Measurements from ENCODE around the gene DISC1. TPM values are rescaled to one million over a fixed set of nuclear protein-coding genes. Genes with fewer than 3 reads are reported as not detected.
"Not testable (repeated sequence)": the region's sequence is repeated elsewhere in the genome, so short reads cannot be mapped to it uniquely, and the experiment has no call there.

DISC1 gene
- polyA plus RNA-seq, 1 donor, result 5.4 TPM

DNA sequence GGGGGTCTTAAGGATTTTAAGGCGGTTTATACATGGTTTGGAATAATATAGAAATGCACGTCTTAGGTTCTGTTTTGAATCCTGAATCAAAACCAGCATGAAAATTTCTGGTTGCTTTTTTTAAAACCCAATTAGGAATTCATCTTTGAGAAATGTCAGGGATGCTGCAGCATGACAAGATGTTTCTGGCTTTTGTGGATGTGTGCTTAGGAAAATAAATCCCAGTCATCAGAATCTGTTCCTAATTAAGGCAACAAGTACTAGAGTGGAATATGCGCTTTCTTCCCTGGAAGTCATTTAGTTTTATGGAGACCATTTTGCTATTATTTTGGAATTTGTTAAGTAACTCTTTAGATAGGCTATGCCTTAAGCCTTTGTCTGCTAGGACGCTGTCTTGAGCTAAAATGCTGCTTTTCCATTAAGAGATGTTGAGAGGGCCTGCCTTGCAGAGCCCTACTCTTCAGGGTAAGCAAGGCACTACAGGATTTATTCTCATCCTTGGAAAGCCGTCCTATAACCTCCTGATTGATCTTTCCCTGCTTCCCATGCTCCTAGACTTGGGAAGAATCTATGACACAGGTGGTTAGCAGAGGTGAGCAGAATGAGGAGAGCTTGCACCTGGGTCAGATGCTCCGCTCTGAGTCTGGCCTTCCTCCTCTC, 332.8 kb downstream of the DISC1 start:
- DNase-seq, result no peak

GRCh38 chr1:231961801-231962200, 335.2 kb downstream of the DISC1 start:
- DNase-seq, result not testable (repeated sequence)

GRCh38 chr1:231962636-231963035, 336.0 kb downstream of the DISC1 start:
- no peak for DNase-seq

- DNase-seq, result no peak
These were observed 337.7 kb downstream of the DISC1 start for GRCh38 chr1:231964241-231964640.

DNA sequence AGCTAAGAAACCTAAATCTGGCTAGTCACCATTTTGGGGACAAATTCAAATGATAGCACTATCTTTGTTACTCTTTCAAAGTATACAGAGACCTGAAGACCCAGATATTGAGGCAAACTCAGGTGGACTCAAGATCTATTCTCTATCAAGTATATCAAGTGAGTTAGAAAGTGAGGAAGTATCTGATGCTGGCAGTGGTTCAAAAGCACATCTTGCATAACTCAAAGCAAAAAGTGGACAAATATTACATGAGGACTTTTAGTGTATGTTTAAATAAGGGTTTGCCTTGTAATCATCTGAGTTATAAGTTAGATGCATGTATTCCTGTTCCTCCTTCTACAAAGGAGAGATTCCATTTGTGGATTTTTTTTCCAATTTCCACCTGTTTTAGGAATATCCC, 338.4 kb downstream of the DISC1 start:
- no peak for DNase-seq

- DNase-seq, result no peak
These were observed 339.0 kb downstream of the DISC1 start for GRCh38 chr1:231965615-231966014.

DNA sequence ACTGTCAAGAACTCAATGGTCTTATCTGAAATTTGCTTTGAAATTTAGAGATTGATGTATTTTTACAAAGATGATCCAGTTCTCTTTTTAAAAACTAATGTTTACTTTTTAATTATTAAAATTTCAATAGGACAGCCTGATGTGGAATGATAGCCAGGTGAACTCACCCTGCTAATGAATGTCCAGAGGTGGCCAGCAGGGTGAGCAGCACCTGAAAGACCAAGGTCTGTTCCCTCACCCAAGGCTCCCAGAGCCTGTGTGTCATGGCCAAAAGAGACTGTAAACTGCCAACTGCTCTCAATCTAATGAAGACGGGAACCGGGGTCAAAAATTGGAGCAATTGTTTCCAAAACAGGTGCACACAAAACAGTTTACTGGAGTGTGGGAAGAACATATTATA, 340.4 kb downstream of the DISC1 start:
- no peak for DNase-seq

DNA sequence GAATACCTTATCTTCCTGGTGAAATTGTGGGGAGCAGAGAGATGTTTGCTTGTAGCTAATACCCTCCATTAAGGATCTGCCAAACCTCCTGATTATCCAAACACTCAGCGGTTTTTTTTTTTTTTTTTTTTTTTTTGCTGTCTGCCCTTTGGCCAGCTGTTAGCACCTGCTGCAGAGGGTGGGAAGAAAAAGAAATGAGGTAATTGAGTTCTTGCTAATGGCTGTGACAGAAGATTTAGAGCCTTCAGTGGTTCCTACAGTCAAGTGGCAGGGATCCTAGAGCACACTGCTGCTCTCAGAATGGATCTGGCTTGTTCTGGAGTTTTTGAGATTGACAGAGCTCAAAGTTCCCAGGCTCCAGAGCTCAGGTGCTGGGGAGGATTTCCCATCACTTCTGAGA, 342.5 kb downstream of the DISC1 start:
- no peak for DNase-seq

- DNase-seq, result not testable (repeated sequence)
These were observed 343.2 kb downstream of the DISC1 start for GRCh38 chr1:231969761-231970160.

DNA sequence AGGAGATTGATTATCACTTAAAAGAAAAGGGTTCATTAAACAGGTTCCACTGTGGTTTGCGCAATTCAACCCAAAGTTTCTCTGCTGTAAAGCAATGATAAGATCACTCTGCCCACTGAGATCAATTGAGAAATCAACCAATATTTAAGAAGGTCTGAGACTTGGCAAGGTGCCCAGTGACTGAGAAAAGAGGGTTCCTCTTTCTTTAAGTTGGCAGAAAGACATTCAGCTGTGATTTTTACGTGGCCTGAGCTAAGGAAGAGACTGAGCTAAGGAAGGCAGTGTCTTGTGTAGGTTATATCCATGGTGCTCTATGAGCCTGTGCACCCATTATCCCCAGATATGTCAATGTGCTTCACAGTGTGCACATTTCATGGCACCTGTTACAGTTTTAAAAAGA, 344.1 kb downstream of the DISC1 start:
- no peak for DNase-seq

- no peak for DNase-seq
These were observed 345.0 kb downstream of the DISC1 start for GRCh38 chr1:231971397-231972110.

GRCh38 chr1:231972111-231972445, 345.5 kb downstream of the DISC1 start:
- DNase-seq, result no peak

DNA sequence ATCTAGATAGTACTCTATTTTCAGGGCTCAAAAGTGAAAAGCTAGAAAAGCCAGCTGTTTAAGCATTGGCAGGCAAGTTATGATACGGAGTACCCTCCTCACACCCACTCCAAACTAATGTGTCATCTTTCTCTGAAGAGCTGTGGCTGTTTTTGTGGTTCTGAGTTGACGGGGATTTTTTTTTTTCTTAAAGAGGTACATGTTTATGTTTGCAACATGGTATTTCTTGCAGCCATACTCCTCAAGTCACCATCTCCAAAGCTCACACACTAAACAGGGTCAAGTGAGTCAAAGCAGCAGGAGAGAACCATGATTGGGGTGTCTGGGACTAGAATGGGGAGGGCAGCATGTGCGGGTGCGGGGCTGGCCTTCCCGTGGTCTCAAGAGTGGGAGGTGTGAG, 347.2 kb downstream of the DISC1 start:
- DNase-seq, result no peak

GRCh38 chr1:231976231-231976630, 349.6 kb downstream of the DISC1 start:
- no peak for DNase-seq

GRCh38 chr1:231981675-231982074, 355.1 kb downstream of the DISC1 start:
- no peak for DNase-seq

DNA sequence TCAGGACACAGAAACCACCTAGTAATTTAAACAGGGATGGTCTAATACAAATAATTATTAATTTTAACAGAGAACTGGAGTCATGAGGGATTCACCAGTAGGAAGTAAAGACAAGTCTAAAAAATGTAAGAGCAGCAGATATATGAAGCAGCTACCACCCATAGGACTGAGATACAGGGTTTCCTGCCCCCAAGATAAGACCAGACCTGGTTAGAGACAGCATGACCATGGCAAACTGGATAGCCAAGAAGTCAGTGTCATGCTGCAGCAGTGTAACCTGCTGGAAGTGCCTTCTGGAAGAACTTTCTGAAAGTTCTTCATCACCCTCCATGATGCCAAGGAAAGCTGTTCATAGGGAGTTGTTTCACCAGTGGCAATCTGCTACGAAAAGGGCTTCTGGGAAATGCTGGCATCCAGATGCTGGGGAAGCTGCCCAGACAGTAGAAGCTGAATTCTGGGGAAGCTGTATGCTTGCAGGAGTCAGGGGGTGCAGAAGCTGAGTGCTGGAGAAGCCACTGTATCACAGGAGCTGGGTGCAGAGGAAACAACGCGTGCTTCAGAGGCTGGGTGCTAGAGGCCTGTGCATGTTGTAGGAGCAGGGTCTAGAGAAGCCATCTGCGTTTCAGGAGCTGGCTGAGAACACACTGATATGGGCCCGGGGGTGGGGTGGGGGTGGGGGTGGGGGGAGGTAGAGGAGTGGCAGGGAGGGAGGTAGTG, 356.4 kb downstream of the DISC1 start:
- DNase-seq, result no peak

DNA sequence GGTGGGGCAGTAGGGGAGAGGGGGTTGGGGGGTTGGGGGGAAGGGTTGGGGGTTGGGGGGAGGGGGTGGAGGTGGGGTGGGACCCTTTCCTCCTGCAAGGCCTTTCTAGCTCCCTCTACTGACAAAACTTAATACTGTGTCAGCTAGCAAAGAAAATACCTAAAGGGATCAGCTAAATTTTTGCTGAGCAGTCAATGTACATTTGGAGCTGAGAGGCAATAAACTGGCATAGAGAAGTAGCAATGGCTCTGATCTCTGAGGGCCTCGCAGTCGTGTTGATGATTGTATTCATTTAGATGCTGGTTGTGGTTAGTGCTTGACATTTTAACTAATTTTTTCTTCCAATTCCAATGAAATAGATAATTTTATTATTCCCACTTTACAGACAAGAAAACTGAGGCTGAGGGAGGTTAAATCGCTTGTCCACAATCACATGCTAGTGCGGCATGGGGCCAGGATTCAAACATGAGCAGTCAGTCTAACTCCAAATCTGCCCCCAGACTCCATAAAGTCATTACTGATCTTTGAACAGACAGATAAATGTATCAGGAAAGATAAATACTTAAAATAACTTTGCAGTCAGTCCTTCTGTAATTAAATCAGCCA, 357.1 kb downstream of the DISC1 start:
- no peak for DNase-seq

DNA sequence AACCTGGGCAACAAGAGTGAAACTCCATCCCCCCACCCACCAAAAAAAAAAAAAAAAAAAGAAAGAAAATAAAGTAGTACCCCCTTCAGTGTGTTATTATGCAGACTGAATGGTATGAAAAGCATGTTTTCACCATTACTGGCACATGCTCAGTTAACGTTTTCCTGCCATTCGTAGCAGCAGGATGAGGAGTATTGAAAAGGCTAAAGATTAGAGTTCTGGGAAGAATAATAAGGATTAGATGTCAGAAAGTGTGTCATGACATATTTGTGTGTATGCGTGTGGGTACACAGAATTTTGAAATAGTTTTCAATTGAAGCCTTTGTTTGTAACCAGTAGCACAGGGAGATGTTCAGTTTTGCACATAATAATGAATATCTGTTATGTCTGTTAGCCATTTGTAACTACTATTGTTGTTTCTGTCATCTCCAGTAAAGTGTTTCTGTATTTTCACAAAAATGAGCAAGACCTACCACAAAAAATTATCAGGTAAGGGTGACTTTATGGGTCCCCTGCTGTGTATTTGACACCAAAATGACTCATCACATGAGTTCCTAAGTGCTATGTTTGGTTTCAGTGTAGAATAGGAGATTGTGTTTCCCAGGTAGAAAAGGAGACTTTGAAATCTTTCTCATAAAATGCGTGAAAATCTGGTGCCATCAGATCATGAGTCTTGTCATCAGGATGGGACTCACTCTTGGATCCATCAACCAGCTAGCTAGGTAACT, 358.9 kb downstream of the DISC1 start:
- no peak for DNase-seq

GRCh38 chr1:231986631-231987336, 360.2 kb downstream of the DISC1 start:
- no peak for DNase-seq

DNA sequence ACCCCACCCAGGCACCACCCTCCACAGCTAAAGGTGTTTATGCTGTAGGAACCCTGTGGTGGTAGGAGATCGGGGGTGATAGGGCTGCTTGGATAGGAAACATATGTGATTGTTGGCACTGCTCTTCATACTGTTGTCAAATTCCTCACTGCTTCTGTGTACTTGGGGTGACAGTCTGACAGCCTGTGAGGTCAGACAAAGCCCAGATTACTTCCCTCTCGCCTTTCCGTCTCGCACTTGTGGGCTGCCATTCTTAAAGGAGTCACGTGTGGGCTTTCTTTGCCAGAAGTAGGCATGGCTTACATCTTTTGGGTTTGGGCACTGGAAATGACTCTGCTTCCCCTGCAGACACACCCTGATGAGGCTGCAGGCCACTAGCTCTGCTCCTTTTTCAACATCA, 363.8 kb downstream of the DISC1 start:
- DNase-seq, result no peak

DNA sequence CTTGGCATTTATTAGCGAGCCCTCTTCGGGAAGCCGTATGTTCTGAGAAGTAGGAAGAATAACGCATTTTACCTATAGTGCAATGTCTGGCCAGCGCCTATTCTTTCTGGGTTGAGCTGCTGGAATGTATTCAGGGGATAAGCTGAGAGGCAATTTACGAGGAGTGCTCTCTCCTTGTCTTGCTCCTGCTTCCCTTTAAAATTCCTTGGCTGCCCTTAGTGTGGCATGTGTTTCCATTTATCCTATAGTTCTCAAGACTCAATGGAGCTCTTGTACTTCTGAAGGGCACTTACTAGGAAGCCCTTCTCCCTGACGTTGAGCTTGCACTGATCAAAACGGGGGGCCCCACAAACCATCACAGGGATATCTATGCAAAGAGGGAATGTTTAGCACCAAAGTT, 364.6 kb downstream of the DISC1 start:
- no peak for DNase-seq

DNA sequence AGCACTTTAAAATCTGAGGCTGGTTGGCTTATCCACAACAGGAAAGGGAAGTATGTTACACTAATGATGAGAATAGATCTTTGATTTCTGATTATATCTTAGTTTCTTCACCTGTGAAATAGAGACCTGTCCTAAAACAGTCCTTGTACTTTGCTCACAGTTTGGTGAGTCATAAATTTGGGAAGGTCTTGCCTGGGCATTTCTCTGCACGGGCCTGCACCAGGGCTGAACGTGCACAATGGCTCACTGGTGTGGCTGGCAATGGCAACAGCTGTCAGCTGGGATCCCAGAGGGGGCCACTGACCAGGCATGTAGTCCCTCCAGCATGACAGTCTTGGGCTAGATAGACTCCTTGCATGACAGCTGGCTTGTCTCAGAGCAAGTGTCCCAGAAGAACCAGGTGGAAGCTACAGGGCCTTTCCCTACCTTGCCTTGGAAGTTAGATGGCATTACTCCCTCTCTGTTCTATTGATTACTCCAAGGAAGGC, 367.4 kb downstream of the DISC1 start:
- no peak for DNase-seq
